Transverse colon (tissue), 4 donors: ENCODE data around the gene BSND.

Experiments
- POLR2AphosphoS5 ChIP-seq, 3 donors: sonication (generic); formaldehyde crosslinking; IDR thresholded peaks; one replicate each; pipeline ENCODE4 v1.6.1; 2016; ENCODE audit warnings: antibody characterized with exemption in 3 of 3
- TF ChIP-seq, protein P1 (sequence below), 5 experiments: fragments of 200-600 bp in 3 of 5; fragments of 450-650 bp in 2 of 5; sonication (generic) in 3 of 5; IDR thresholded peaks; 1 replicate in 2 of 5; 2 replicates in 3 of 5; pipeline ENCODE4 v1.5.1; 2016 to 2017; ENCODE audit warnings: antibody characterized with exemption in 5 of 5, inconsistent platforms in 3 of 5, mild to moderate bottlenecking in 2 of 5, moderate library complexity in 1 of 5

DNA sequence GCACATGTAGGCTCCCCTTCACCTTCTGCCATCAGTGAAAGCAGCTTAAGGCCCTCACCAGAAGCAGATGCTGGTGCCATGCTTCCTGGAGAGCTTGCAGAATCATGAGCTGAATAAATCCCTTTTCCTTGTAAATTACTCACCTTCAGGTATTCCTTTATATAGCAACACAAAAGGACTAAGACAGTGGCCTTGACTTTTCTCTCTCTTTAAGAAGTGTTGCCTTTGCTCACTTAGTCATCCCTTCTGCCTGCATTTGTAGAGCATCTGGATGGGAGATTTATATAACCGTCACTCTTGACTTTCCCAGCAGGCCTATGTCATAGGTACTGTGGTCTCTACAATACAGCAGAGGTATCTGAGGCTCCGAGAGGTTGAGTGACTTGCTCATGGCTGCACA lies 44.3 kb downstream of the BSND start:
- TF ChIP-seq, protein P1, sequence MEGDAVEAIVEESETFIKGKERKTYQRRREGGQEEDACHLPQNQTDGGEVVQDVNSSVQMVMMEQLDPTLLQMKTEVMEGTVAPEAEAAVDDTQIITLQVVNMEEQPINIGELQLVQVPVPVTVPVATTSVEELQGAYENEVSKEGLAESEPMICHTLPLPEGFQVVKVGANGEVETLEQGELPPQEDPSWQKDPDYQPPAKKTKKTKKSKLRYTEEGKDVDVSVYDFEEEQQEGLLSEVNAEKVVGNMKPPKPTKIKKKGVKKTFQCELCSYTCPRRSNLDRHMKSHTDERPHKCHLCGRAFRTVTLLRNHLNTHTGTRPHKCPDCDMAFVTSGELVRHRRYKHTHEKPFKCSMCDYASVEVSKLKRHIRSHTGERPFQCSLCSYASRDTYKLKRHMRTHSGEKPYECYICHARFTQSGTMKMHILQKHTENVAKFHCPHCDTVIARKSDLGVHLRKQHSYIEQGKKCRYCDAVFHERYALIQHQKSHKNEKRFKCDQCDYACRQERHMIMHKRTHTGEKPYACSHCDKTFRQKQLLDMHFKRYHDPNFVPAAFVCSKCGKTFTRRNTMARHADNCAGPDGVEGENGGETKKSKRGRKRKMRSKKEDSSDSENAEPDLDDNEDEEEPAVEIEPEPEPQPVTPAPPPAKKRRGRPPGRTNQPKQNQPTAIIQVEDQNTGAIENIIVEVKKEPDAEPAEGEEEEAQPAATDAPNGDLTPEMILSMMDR (IDR thresholded peaks at IDR 0.05), result no peak
- TF ChIP-seq POLR2AphosphoS5 (IDR thresholded peaks at IDR 0.05), result no peak
